Fibroblast of lung (primary cell): ENCODE data around the gene DRC3. TPM values are rescaled to one million over a fixed set of nuclear protein-coding genes. Genes with fewer than 3 reads are reported as not detected.
"Not testable (repeated sequence)": the region's sequence is repeated elsewhere in the genome, so short reads cannot be mapped to it uniquely, and the experiment has no call there.

Experiments
- DNase-seq, 2 donors: peaks; one replicate each; pipeline versions ENCODE4 v3.0.0 to v3.0.0-alpha.2; 2010; ENCODE audit warnings: low read depth in 2 of 2
- H2AFZ ChIP-seq: 2 replicates; pipeline ENCODE4 v1.5.1; 2012; ENCODE audit warnings: low read length, control low read depth, inconsistent platforms
- H3K27ac ChIP-seq: 2 replicates; pipeline ENCODE4 v1.5.1; 2011; ENCODE audit warnings: low read length, control low read depth; ENCODE audit not compliant: insufficient read depth
- H3K27me3 ChIP-seq: 2 replicates; pipeline ENCODE4 v1.5.1; 2011; ENCODE audit warnings: mild to moderate bottlenecking, low read length; ENCODE audit not compliant: control insufficient read depth, insufficient read depth
- H3K36me3 ChIP-seq: 2 replicates; pipeline ENCODE4 v1.5.1; 2011; ENCODE audit warnings: low read length; ENCODE audit not compliant: control insufficient read depth, insufficient read depth
- H3K4me1 ChIP-seq: 2 replicates; pipeline ENCODE4 v1.5.1; 2011; ENCODE audit warnings: low read length; ENCODE audit not compliant: control insufficient read depth, insufficient read depth; ENCODE audit errors: extremely low read depth
- H3K4me2 ChIP-seq: 2 replicates; pipeline ENCODE4 v1.5.1; 2011; ENCODE audit warnings: low read length, control low read depth; ENCODE audit not compliant: insufficient read depth; ENCODE audit errors: extremely low read depth
- H3K4me3 ChIP-seq, 4 experiments: fragments of 200-600 bp in 1 of 4; sonication (generic) in 1 of 4; replicated peaks in 1 of 4; 2 replicates each; pipeline ENCODE4 v1.5.1; 2011 to 2016; ENCODE audit warnings: low read length in 4 of 4, low read depth in 3 of 4, mild to moderate bottlenecking in 3 of 4, control low read depth in 2 of 4, inconsistent platforms in 1 of 4, mixed read lengths in 1 of 4; ENCODE audit not compliant: insufficient read depth in 1 of 4; ENCODE audit errors: control extremely low read depth in 1 of 4
- H3K79me2 ChIP-seq: 2 replicates; pipeline ENCODE4 v1.5.1; 2012; ENCODE audit warnings: mild to moderate bottlenecking, low read length, inconsistent platforms; ENCODE audit not compliant: control insufficient read depth, insufficient read depth
- H3K9ac ChIP-seq: 2 replicates; pipeline ENCODE4 v1.5.1; 2011; ENCODE audit warnings: mild to moderate bottlenecking, low read length, control low read depth; ENCODE audit not compliant: insufficient read depth
- H3K9me3 ChIP-seq: 2 replicates; pipeline ENCODE4 v1.5.1; 2012; ENCODE audit warnings: low read depth, low read length; ENCODE audit not compliant: control insufficient read depth, insufficient read depth
- H4K20me1 ChIP-seq: 2 replicates; pipeline ENCODE4 v1.5.1; 2011; ENCODE audit warnings: low read length; ENCODE audit not compliant: control insufficient read depth, insufficient read depth; ENCODE audit errors: extremely low read depth
- EZH2 ChIP-seq: IDR thresholded peaks from 2 replicates; pipeline ENCODE4 v1.5.1; 2012; ENCODE audit warnings: low read length, control low read depth, mild to moderate bottlenecking; ENCODE audit errors: missing control alignments
- polyA plus RNA-seq, 2 donors: library from polyadenylated mRNA; depleted of rRNA in 1 of 2; stranded (reverse) in 1 of 2; unstranded in 1 of 2; fragments of >200 nt; gene quantifications; 2 replicates each; pipeline ENCODE4 v1.2.1, GENCODE V29; 2011 to 2012; ENCODE audit warnings: missing spikeins in 1 of 2
- total RNA-seq: library from RNA; depleted of rRNA; stranded (reverse); fragments of >200 nt; gene quantifications from 2 replicates; pipeline ENCODE4 v1.2.1, GENCODE V29; 2014
- TF ChIP-seq, protein P1 (sequence below), 2 donors: IDR thresholded peaks in 1 of 2; conservative IDR thresholded peaks in 1 of 2; 1 replicate in 1 of 2; 2 replicates in 1 of 2; pipeline ENCODE4 v1.5.1; 2011 to 2012; ENCODE audit warnings: low read length in 2 of 2, control low read depth in 1 of 2, inconsistent platforms in 1 of 2, low read depth in 1 of 2, mild to moderate bottlenecking in 1 of 2

DRC3 gene
- total and polyA plus RNA-seq, 2 donors (not counting 1 experiment from before 2014, with no cell fraction given), result 0.33 to 0.37 TPM

DNA sequence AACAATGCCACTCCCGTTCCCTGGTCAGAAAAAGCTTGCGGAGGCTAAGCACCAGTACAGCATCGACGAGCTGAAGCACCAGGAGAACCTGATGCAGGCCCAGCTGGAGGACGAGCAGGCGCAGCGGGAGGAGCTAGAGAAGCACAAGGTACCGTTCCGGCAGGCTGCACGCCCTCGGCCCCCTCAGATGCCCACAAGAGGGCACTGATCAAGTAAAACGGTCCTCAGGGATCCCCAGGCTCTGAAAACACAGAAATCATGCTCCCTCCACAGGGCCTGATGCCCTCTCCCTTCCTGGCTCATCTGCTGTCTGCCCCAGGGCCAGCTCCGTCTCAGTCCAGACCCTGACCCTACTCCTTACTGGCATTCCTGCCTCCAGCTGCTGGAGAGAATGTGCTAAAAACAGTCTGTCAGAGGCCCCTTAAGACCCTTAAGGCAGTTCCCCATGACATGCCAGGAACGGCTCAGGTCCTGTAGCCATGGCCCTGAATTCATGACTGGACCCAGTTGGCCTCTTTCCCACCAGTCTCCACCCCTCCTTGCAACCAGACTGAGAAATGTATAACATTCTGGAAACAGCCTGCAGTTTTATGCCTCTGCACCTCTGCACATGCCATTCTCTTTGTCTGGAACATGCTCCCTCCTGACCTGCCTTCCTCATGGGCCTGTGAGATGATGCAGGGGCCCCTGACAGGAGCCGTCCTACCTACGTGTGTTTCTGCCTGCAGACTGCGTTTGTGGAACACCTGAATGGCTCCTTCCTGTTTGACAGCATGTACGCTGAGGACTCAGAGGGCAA is 21.8 kb downstream of the DRC3 start:
- Histone ChIP-seq H3K4me1 (peaks cover 4% of the 10 kb centered on the region), H2AFZ (no peak overlapping the region), H3K4me3 (no peak overlapping the region), H3K79me2 (no peaks in the 10 kb centered on the region), H3K27ac (no peak overlapping the region), H3K36me3 (no peaks in the 10 kb centered on the region), H3K9me3 (no peaks in the 10 kb centered on the region), H4K20me1 (no peaks in the 10 kb centered on the region), H3K4me2 (no peak overlapping the region), H3K9ac (no peak overlapping the region), H3K27me3 (no peaks in the 10 kb centered on the region)
- TF ChIP-seq, protein P1, sequence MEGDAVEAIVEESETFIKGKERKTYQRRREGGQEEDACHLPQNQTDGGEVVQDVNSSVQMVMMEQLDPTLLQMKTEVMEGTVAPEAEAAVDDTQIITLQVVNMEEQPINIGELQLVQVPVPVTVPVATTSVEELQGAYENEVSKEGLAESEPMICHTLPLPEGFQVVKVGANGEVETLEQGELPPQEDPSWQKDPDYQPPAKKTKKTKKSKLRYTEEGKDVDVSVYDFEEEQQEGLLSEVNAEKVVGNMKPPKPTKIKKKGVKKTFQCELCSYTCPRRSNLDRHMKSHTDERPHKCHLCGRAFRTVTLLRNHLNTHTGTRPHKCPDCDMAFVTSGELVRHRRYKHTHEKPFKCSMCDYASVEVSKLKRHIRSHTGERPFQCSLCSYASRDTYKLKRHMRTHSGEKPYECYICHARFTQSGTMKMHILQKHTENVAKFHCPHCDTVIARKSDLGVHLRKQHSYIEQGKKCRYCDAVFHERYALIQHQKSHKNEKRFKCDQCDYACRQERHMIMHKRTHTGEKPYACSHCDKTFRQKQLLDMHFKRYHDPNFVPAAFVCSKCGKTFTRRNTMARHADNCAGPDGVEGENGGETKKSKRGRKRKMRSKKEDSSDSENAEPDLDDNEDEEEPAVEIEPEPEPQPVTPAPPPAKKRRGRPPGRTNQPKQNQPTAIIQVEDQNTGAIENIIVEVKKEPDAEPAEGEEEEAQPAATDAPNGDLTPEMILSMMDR (conservative IDR thresholded peaks at IDR 0.05 in 1 of 2, IDR thresholded peaks at IDR 0.05 in 1 of 2; ENCODE audit: low read depth in 1 of 2, low read length in 2 of 2), result peak; percentile 24 to 45
- no peak for TF ChIP-seq EZH2
- DNase-seq, result peak in 1 of 2 donors; percentile 38

- H3K36me3 ChIP-seq, H3K4me1 ChIP-seq, H2AFZ ChIP-seq, H3K27ac ChIP-seq, H3K79me2 ChIP-seq, H3K4me3 ChIP-seq, H4K20me1 ChIP-seq, H3K9me3 ChIP-seq, H3K27me3 ChIP-seq, H3K4me2 ChIP-seq, H3K9ac ChIP-seq, DNase-seq: not testable (repeated sequence)
Observed at GRCh38 chr17:17995887-17996286, 23.2 kb downstream of the DRC3 start.

- Histone ChIP-seq H3K4me1 (no peaks in the 10 kb centered on the region), H2AFZ (no peak overlapping the region), H3K4me2 (no peak overlapping the region), H3K9ac (no peak overlapping the region), H3K27me3 (no peaks in the 10 kb centered on the region), H3K36me3 (no peaks in the 10 kb centered on the region), H3K79me2 (no peaks in the 10 kb centered on the region), H3K4me3 (no peak overlapping the region), H4K20me1 (no peaks in the 10 kb centered on the region), H3K27ac (no peak overlapping the region), H3K9me3 (no peaks in the 10 kb centered on the region)
- no peak for TF ChIP-seq EZH2
- TF ChIP-seq, protein P1 (conservative IDR thresholded peaks at IDR 0.05 in 1 of 2, IDR thresholded peaks at IDR 0.05 in 1 of 2; ENCODE audit: low read depth in 1 of 2, low read length in 2 of 2), result no peak
- no peak for DNase-seq
Observed at GRCh38 chr17:17998934-17999333, 26.3 kb downstream of the DRC3 start.
